Ascending aorta (tissue), 2 donors: ENCODE measurements around the gene FILIP1L. TPM values are rescaled to one million over a fixed set of nuclear protein-coding genes. Genes with fewer than 3 reads are reported as not detected.
"Not testable (repeated sequence)": the region's sequence is repeated elsewhere in the genome, so short reads cannot be mapped to it uniquely, and the experiment has no call there.

Experiments used
- DNase-seq, 2 donors: peaks; one replicate each; pipeline ENCODE4 v3.0.0-alpha.2; 2019; ENCODE audit warnings: low spot score in 2 of 2
- H3K27ac ChIP-seq, 2 donors: fragments of 200-600 bp; sonication (generic); one replicate each; pipeline ENCODE4 v1.5.1; 2016 to 2017; ENCODE audit warnings: mild to moderate bottlenecking in 1 of 2
- H3K27me3 ChIP-seq: fragments of 200-600 bp; sonication (generic); one replicate; pipeline ENCODE4 v1.5.1; 2017
- H3K36me3 ChIP-seq, 2 donors: fragments of 200-600 bp; sonication (generic); one replicate each; pipeline ENCODE4 v1.5.1; 2016
- H3K4me1 ChIP-seq, 2 donors: fragments of 200-600 bp; sonication (generic); one replicate each; pipeline ENCODE4 v1.5.1; 2016 to 2017; ENCODE audit warnings: mild to moderate bottlenecking in 1 of 2
- H3K4me3 ChIP-seq, 2 donors: fragments of 200-600 bp; sonication (generic); one replicate each; pipeline ENCODE4 v1.5.1; 2016 to 2017; ENCODE audit warnings: mild to moderate bottlenecking in 1 of 2
- H3K9me3 ChIP-seq, 2 donors: fragments of 200-600 bp; sonication (generic); one replicate each; pipeline ENCODE4 v1.5.1; 2016
- intact Hi-C: fragments of 100-400 bp; cut with DNase I; formaldehyde crosslinking; loops from one replicate; pipeline ENCODE4 v1.15.1; 2023
- total RNA-seq: library from RNA; depleted of rRNA; stranded (reverse); fragments of >200 nt; gene quantifications from one replicate; pipeline ENCODE4 v1.1.0, GENCODE V29; 2016
- TF ChIP-seq, protein P1 (sequence below), 3 experiments: fragments of 200-600 bp in 2 of 3; fragments of 450-650 bp in 1 of 3; sonication (generic) in 2 of 3; IDR thresholded peaks; one replicate each; pipeline ENCODE4 v1.5.1; 2016 to 2019; ENCODE audit warnings: antibody characterized with exemption in 3 of 3, mild to moderate bottlenecking in 1 of 3, moderate library complexity in 1 of 3

The FILIP1L gene
- total RNA-seq, 1 donor from 2014 or later, result 106 TPM

DNA sequence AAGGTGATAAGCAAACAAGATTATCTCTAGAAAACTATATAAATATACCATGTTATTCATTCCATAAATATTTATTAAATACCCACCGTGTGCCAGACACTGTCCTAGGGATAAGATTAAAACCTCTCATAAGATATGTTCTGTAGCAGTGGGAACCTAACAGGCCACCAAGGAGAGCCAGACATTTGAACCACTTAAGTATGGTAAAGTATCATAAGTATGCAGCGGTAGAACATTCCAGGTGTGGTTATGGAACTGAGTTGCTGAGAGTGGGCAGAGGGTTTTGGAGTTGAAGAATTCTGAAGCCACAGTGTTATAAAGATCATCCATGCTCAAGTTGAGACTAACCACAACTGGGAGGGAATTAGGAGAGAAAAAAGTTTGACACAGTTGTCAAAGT is 14.7 kb downstream of the FILIP1L start:
- H3K27ac ChIP-seq, result peak overlapping the region; percentile 61 to 72

DNA sequence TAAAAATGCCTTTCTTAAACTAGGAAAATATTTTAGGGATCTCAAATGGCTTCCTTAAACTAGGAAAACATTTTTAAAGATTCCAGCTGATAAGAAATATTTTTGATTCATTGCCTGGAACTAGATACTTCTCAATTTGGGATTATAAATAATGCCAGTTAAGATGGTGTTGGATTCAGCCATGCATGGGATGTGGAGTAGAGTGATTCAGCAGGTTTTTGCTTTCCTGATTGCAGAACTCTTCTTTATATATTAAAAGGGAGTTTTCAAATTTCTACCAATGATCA is 15.6 kb downstream of the FILIP1L start:
- Histone ChIP-seq H3K9me3 (no peaks in the 10 kb centered on the region), H3K4me1 (peaks cover 6 to 41% of the 10 kb centered on the region in 2 donors), H3K27me3 (no peaks in the 10 kb centered on the region), H3K36me3 (no peaks in the 10 kb centered on the region), H3K27ac (peak overlapping the region; percentile 61 to 72), H3K4me3 (no peak overlapping the region)
- intact Hi-C loops, result no loop called here
- DNase-seq, result no peak
- TF ChIP-seq, protein P1, sequence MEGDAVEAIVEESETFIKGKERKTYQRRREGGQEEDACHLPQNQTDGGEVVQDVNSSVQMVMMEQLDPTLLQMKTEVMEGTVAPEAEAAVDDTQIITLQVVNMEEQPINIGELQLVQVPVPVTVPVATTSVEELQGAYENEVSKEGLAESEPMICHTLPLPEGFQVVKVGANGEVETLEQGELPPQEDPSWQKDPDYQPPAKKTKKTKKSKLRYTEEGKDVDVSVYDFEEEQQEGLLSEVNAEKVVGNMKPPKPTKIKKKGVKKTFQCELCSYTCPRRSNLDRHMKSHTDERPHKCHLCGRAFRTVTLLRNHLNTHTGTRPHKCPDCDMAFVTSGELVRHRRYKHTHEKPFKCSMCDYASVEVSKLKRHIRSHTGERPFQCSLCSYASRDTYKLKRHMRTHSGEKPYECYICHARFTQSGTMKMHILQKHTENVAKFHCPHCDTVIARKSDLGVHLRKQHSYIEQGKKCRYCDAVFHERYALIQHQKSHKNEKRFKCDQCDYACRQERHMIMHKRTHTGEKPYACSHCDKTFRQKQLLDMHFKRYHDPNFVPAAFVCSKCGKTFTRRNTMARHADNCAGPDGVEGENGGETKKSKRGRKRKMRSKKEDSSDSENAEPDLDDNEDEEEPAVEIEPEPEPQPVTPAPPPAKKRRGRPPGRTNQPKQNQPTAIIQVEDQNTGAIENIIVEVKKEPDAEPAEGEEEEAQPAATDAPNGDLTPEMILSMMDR (IDR thresholded peaks at IDR 0.05), result no peak

More for the DNA sequence above, 14.7 kb downstream of the FILIP1L start:
- Histone ChIP-seq H3K36me3 (no peaks in the 10 kb centered on the region), H3K4me3 (no peak overlapping the region), H3K4me1 (peaks cover 6 to 44% of the 10 kb centered on the region in 2 donors), H3K27me3 (no peaks in the 10 kb centered on the region), H3K9me3 (no peaks in the 10 kb centered on the region)
- TF ChIP-seq, protein P1 (IDR thresholded peaks at IDR 0.05), result no peak
- intact Hi-C loops, result no loop called here
- no peak for DNase-seq

DNA sequence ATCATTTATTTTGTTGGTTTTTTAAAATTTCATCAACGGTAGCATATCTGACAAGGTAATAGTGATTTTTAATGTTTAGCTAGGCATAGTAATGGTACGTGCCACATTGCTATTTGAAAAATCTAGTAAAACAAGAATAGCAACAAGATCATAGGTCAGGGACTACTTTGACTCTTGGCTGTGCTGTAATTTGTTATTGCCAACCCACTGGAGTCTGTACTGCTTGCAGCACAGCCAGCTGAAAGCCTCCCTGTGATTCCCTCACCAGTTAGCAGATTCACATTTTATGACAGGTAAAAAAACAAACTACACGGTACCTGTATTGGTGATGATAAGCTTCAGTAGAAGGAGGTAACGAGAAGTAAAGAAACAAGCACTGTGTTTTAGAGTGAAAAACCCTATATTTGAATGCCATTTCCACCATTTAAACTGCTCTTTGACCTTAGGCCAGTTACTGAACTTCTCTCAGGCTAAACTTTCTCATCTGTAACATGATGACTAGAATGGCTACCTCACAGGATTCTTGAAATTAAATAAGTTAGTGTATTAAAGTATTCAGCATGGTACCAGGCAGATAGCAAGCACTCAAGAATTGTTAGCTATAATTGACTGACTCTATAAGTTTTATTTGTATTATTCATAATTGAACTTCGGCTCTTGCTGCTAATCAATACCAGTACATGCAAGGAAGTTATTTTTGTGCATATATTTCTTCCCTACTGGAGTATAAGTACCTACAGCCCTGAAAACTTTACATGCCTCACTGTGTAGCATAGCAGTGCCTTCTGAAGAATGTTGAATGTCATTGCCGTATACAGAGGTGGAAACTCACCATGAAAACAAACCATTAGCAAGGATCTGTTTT is 16.1 kb downstream of the FILIP1L start:
- TF ChIP-seq, protein P1 (IDR thresholded peaks at IDR 0.05), result no peak
- peaks cover 6 to 38% of the 10 kb centered on the region in 2 donors for H3K4me1 ChIP-seq
- H3K27ac ChIP-seq, result peak overlapping the region; percentile 61 to 72
- H3K9me3 ChIP-seq, result no peaks in the 10 kb centered on the region
- H3K36me3 ChIP-seq, result no peaks in the 10 kb centered on the region
- no peak for DNase-seq
- no peaks in the 10 kb centered on the region for H3K27me3 ChIP-seq
- no peak overlapping the region for H3K4me3 ChIP-seq
- intact Hi-C loops, result no loop called here

DNA sequence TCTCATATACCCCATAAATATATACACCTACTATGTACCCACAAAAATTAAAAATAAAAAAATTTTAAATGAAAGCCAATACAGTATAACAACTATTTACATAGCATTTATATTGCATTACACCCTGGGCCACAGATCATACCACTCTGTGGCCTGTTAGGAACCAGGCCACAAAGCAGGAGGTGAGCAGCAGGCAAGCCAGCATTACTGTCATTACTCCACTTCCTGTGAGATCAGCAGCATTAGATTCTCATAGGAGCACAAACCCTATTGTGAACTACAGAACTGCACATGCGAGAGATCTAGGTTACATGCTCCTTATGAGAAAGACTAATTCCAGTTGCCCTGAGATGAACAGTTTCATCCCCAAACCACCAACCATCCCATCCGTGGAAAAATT is 17.4 kb downstream of the FILIP1L start:
- Histone ChIP-seq H3K27ac (peak overlapping the region; percentile 61 to 72), H3K4me3 (no peak overlapping the region), H3K36me3 (no peaks in the 10 kb centered on the region), H3K9me3 (no peaks in the 10 kb centered on the region), H3K27me3 (no peaks in the 10 kb centered on the region), H3K4me1 (peaks cover 6 to 29% of the 10 kb centered on the region in 2 donors)
- no peak for DNase-seq
- intact Hi-C loops, result no loop called here
- TF ChIP-seq, protein P1 (IDR thresholded peaks at IDR 0.05), result no peak

DNA sequence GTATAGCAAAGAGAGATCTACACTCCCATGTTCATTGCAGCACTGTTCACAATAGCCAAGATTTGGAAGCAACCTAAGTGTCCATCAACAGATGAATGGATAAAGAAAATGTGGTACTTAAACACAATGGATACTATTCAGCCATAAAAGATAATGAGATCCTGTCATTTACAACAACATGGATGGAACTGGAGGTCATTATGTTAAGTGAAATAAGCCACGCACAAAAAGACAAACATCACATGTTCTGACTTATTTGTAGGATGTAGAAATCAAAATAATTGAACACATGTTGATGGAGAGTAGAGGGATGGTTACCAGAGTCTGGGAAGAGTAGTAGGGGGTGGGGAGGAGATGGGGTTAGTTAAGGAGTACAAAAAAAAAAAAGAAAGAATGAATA is 18.0 kb downstream of the FILIP1L start:
- H3K36me3 ChIP-seq, H3K4me3 ChIP-seq, H3K27me3 ChIP-seq, DNase-seq, H3K9me3 ChIP-seq, intact Hi-C loops: not testable (repeated sequence)
- peaks cover 6 to 29% of the 10 kb centered on the region in 2 donors for H3K4me1 ChIP-seq
- H3K27ac ChIP-seq, result peak overlapping the region in 1 of 2 donors; percentile 72

DNA sequence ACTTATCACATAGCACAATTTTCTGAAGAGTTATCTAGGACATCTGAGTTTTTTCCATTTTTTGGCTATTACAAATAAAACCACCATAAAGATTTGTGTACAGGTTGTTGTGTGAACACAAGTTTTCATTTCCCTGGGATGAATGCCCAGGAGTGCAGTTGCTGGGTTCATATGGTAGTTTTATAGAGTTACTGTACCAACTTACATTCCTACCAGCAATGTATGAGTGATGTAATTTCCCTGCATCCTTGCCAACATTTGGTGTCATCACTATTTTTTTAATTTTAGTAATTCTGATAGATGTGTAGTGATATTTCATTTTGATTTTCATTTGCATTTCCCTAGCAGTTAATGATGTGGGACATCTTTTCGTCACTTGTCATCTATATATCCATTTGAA is 20.5 kb downstream of the FILIP1L start:
- Histone ChIP-seq H3K27me3 (no peaks in the 10 kb centered on the region), H3K4me1 (peaks cover 1 to 23% of the 10 kb centered on the region in 2 donors), H3K9me3 (no peaks in the 10 kb centered on the region), H3K27ac (no peak overlapping the region), H3K4me3 (no peak overlapping the region), H3K36me3 (no peaks in the 10 kb centered on the region)
- no peak for DNase-seq
- TF ChIP-seq, protein P1 (IDR thresholded peaks at IDR 0.05), result no peak
- intact Hi-C loops, result no loop called here
